Subcutaneous adipose tissue (tissue), 4 donors: Measurements from ENCODE around the gene KCNK6. TPM values are rescaled to one million over a fixed set of nuclear protein-coding genes. Genes with fewer than 3 reads are reported as not detected.

Source experiments
- CTCF ChIP-seq: fragments of 450-650 bp; IDR thresholded peaks from one replicate; pipeline ENCODE4 v1.5.1; 2016; ENCODE audit warnings: low read depth, mild to moderate bottlenecking, control low read depth, antibody characterized with exemption, moderate library complexity
- total RNA-seq, 4 donors: library from RNA; depleted of rRNA; stranded (reverse); fragments of >200 nt; gene quantifications; one replicate each; pipeline ENCODE4 v1.1.0, GENCODE V29; 2016

KCNK6 gene
- total RNA-seq, 4 donors from 2014 or later: 2.1 to 3.4 (median 3.1) TPM

GRCh38 chr19:38298821-38299680 lies 20.6 kb upstream of the KCNK6 start:
- TF ChIP-seq CTCF: no peak

- TF ChIP-seq CTCF: no peak
Observed at GRCh38 chr19:38303517-38304351, 15.9 kb upstream of the KCNK6 start, which contains the start of gene C19orf33. C19orf33 (plus strand) TSS chr19:38304251; CDS start chr19:38304262, 11 bp downstream.

GRCh38 chr19:38304352-38304865 lies 15.2 kb upstream of the KCNK6 start:
- no peak for TF ChIP-seq CTCF

- no peak for TF ChIP-seq CTCF
Observed at GRCh38 chr19:38304866-38305429, 14.7 kb upstream of the KCNK6 start.

- no peak for TF ChIP-seq CTCF
Observed at GRCh38 chr19:38306236-38306635, 13.4 kb upstream of the KCNK6 start.

- TF ChIP-seq CTCF: no peak
Observed at GRCh38 chr19:38307076-38307475, 12.6 kb upstream of the KCNK6 start.
